ENCODE measurements around the gene BLVRB.

- TF ChIP-seq SUZ12 (IDR thresholded peaks at IDR 0.05; ENCODE audit: extremely low read depth, insufficient read depth, insufficient read length) (no peak), YY1 (IDR thresholded peaks at IDR 0.05; ENCODE audit: insufficient read depth, insufficient read length) (no peak), ZNF274 (IDR thresholded peaks at IDR 0.05; ENCODE audit: low read depth, low read length) (no peak)
Observed at GRCh38 chr19:40502081-40502480, 36.5 kb upstream of the BLVRB start.

All from NT2/D1 (cell line).